ENCODE data around the gene ZNF536. TPM values are rescaled to one million over a fixed set of nuclear protein-coding genes. Genes with fewer than 3 reads are reported as not detected.

Gene ZNF536
- total and polyA plus RNA-seq, 12 donors, result 2.3 to 10.8 (median 6.4) TPM

GRCh38 chr19:30361721-30362120 is 10.5 kb upstream of the ZNF536 start:
- WGBS, 4 donors, result 93 to 98% (median 96%) methylated on average over 13 of the region's 13 CpGs
- H3K9me3 ChIP-seq (replicated peaks in 1 of 3), result no peaks in the 10 kb centered on the region
- DNase-seq, result no peak
- TF ChIP-seq CTCF (IDR thresholded peaks at IDR 0.05) (no peak), POLR2A (IDR thresholded peaks at IDR 0.05) (no peak)
- intact Hi-C loops (cut with DNase I), result no loop called here
- H3K4me3 ChIP-seq, result no peak overlapping the region
- H3K36me3 ChIP-seq (replicated peaks in 1 of 2), result no peaks in the 10 kb centered on the region
- H3K27me3 ChIP-seq, result no peaks in the 10 kb centered on the region
- H3K4me1 ChIP-seq (replicated peaks in 1 of 2), result no peaks in the 10 kb centered on the region
- no peak overlapping the region for H3K27ac ChIP-seq

GRCh38 chr19:30362156-30362754 is 9.9 kb upstream of the ZNF536 start:
- Histone ChIP-seq H3K36me3 (replicated peaks in 1 of 2) (no peaks in the 10 kb centered on the region), H3K27ac (no peak overlapping the region), H3K27me3 (no peaks in the 10 kb centered on the region), H3K9me3 (replicated peaks in 1 of 3) (no peaks in the 10 kb centered on the region), H3K4me3 (no peak overlapping the region), H3K4me1 (replicated peaks in 1 of 2) (no peaks in the 10 kb centered on the region)
- no peak for DNase-seq
- TF ChIP-seq POLR2A (IDR thresholded peaks at IDR 0.05) (no peak), CTCF (IDR thresholded peaks at IDR 0.05) (no peak)
- WGBS, 4 donors, result 67 to 85% (median 81%) methylated on average over 2 to 6 of the region's 6 CpGs
- intact Hi-C loops (cut with DNase I), result no loop called here

GRCh38 chr19:30363073-30363472 is 9.1 kb upstream of the ZNF536 start:
- H3K36me3 ChIP-seq (replicated peaks in 1 of 2), result no peaks in the 10 kb centered on the region
- H3K27ac ChIP-seq, result no peak overlapping the region
- DNase-seq, result no peak
- 92 to 96% (median 94%) methylated on average over 11 of the region's 11 CpGs for WGBS, 4 donors
- TF ChIP-seq POLR2A (IDR thresholded peaks at IDR 0.05), result no peak
- no peak for TF ChIP-seq CTCF (IDR thresholded peaks at IDR 0.05)
- H3K4me3 ChIP-seq, result no peak overlapping the region
- intact Hi-C loops (cut with DNase I), result no loop called here
- no peaks in the 10 kb centered on the region for H3K9me3 ChIP-seq (replicated peaks in 1 of 3)
- H3K4me1 ChIP-seq (replicated peaks in 1 of 2), result no peaks in the 10 kb centered on the region
- H3K27me3 ChIP-seq, result no peaks in the 10 kb centered on the region

- no peak overlapping the region for H3K27ac ChIP-seq
- H3K4me1 ChIP-seq (replicated peaks in 1 of 2), result no peaks in the 10 kb centered on the region
- H3K9me3 ChIP-seq (replicated peaks in 1 of 3), result no peaks in the 10 kb centered on the region
- no peak overlapping the region for H3K4me3 ChIP-seq
- no peaks in the 10 kb centered on the region for H3K27me3 ChIP-seq
- 74 to 81% (median 80%) methylated on average over 10 of the region's 10 CpGs for WGBS, 4 donors
- DNase-seq, result no peak
- intact Hi-C loops (cut with DNase I), result no loop called here
- H3K36me3 ChIP-seq (replicated peaks in 1 of 2), result no peaks in the 10 kb centered on the region
- TF ChIP-seq CTCF (IDR thresholded peaks at IDR 0.05), result no peak
- no peak for TF ChIP-seq POLR2A (IDR thresholded peaks at IDR 0.05)
Observed at GRCh38 chr19:30364866-30365800, 7.1 kb upstream of the ZNF536 start.
